ENCODE measurements around the gene KCNK6. TPM values are rescaled to one million over a fixed set of nuclear protein-coding genes. Genes with fewer than 3 reads are reported as not detected.

The KCNK6 gene
- polyA plus RNA-seq, 1 donor (not counting 4 experiments of a cell fraction or from before 2014, with no cell fraction given): 23.9 TPM

DNA sequence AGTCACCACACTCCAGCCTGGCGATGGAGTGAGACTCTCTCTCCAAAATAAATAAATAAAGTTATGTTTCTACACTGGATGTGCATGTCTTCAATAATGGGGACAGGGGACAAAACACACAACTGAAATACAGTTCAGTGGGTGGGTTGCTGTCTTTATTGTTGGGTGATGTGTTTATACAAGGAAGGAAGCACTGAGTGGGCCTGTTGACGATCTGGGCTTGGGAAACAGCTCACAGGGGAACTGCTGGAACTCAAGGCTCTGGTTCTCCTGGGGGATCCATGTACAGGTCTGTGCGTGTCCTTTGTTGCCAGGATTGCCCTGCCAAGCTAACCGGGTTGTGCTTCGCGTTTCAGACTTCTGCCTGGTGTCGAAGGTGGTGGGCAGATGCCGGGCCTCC is 36.4 kb upstream of the KCNK6 start:
- H4K20me1 ChIP-seq (ENCODE audit: control insufficient read depth, extremely low read depth, insufficient read depth, low read length): peaks cover 35% of the 10 kb centered on the region

DNA sequence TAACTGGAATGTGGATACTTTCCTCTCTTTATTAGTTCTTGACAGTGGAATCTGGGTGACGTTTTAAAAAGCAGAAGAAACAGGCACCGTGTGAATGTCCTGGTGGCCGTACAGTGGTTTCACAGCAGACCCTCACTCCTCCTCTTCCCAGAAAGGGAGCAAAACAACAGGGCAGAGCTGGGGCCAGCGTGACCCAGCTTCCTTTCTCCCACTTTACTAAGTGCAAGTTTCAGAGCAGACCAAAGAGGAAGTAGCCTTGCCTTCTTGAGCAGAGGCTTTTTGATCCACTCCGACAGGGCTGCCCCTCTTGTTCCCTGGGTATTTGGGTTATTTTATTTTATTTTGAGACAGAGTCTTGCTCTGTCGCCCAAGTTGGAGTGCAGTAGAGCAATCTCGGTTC is 35.2 kb upstream of the KCNK6 start:
- Histone ChIP-seq H2AFZ (ENCODE audit: control insufficient read depth, low read length) (no peak overlapping the region), H3K9ac (ENCODE audit: control insufficient read depth, extremely low read depth, insufficient read depth, low read length) (no peak overlapping the region), H4K20me1 (ENCODE audit: control insufficient read depth, extremely low read depth, insufficient read depth, low read length) (peaks cover 34% of the 10 kb centered on the region), H3K27ac (ENCODE audit: control insufficient read depth, insufficient read depth, low read length) (no peak overlapping the region), H3K36me3 (ENCODE audit: control insufficient read depth in 2 of 2, extremely low read depth in 1 of 2, insufficient read depth in 2 of 2, low read length in 2 of 2) (peaks cover 36 to 71% of the 10 kb centered on the region in 2 experiments), H3K79me2 (ENCODE audit: control insufficient read depth, insufficient read depth, low read length) (peaks cover 80% of the 10 kb centered on the region), H3K4me2 (ENCODE audit: control insufficient read depth, extremely low read depth, insufficient read depth, low read depth, low read length) (no peak overlapping the region), H3K27me3 (ENCODE audit: control insufficient read depth, extremely low read depth, insufficient read depth, low read length) (no peaks in the 10 kb centered on the region), H3K9me1 (ENCODE audit: control insufficient read depth, extremely low read depth, insufficient read depth, low read length) (peaks cover 8% of the 10 kb centered on the region), H3K4me3 (ENCODE audit: control insufficient read depth in 2 of 3, extremely low read depth in 1 of 3, insufficient read depth in 2 of 3, low read depth in 1 of 3, low read length in 3 of 3) (no peak overlapping the region), H3K9me3 (ENCODE audit: control insufficient read depth, low read depth, low read length) (no peaks in the 10 kb centered on the region), H3K4me1 (ENCODE audit: control insufficient read depth, extremely low read depth, insufficient read depth, low read length) (peaks cover 19% of the 10 kb centered on the region)
- DNase-seq (ENCODE audit: low read depth, low spot score): no peak
- FAIRE-seq: no peak
- TF ChIP-seq, protein P1, sequence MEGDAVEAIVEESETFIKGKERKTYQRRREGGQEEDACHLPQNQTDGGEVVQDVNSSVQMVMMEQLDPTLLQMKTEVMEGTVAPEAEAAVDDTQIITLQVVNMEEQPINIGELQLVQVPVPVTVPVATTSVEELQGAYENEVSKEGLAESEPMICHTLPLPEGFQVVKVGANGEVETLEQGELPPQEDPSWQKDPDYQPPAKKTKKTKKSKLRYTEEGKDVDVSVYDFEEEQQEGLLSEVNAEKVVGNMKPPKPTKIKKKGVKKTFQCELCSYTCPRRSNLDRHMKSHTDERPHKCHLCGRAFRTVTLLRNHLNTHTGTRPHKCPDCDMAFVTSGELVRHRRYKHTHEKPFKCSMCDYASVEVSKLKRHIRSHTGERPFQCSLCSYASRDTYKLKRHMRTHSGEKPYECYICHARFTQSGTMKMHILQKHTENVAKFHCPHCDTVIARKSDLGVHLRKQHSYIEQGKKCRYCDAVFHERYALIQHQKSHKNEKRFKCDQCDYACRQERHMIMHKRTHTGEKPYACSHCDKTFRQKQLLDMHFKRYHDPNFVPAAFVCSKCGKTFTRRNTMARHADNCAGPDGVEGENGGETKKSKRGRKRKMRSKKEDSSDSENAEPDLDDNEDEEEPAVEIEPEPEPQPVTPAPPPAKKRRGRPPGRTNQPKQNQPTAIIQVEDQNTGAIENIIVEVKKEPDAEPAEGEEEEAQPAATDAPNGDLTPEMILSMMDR (optimal IDR thresholded peaks at IDR 0.05 in 1 of 3, IDR thresholded peaks at IDR 0.05 in 1 of 3, conservative IDR thresholded peaks at IDR 0.05 in 1 of 3; ENCODE audit: extremely low read depth in 1 of 3, insufficient read depth in 2 of 3, low read length in 3 of 3): no peak
- no peak for TF ChIP-seq EZH2 (IDR thresholded peaks at IDR 0.05; ENCODE audit: low read length)
- dilution Hi-C loops (cut with MboI; ENCODE audit: extremely low pct_ligation_motif_present, low sequenced_read_pairs): no loop called here

More for the DNA sequence above, 36.4 kb upstream of the KCNK6 start:
- Histone ChIP-seq H3K4me2 (ENCODE audit: control insufficient read depth, extremely low read depth, insufficient read depth, low read depth, low read length) (no peak overlapping the region), H3K4me1 (ENCODE audit: control insufficient read depth, extremely low read depth, insufficient read depth, low read length) (peaks cover 18% of the 10 kb centered on the region), H3K9ac (ENCODE audit: control insufficient read depth, extremely low read depth, insufficient read depth, low read length) (no peak overlapping the region), H3K79me2 (ENCODE audit: control insufficient read depth, insufficient read depth, low read length) (peaks cover 85% of the 10 kb centered on the region), H3K36me3 (ENCODE audit: control insufficient read depth in 2 of 2, extremely low read depth in 1 of 2, insufficient read depth in 2 of 2, low read length in 2 of 2) (peaks cover 33 to 64% of the 10 kb centered on the region in 2 experiments), H3K27ac (ENCODE audit: control insufficient read depth, insufficient read depth, low read length) (no peak overlapping the region), H3K9me3 (ENCODE audit: control insufficient read depth, low read depth, low read length) (no peaks in the 10 kb centered on the region), H3K27me3 (ENCODE audit: control insufficient read depth, extremely low read depth, insufficient read depth, low read length) (no peaks in the 10 kb centered on the region), H3K4me3 (ENCODE audit: control insufficient read depth in 2 of 3, extremely low read depth in 1 of 3, insufficient read depth in 2 of 3, low read depth in 1 of 3, low read length in 3 of 3) (no peak overlapping the region), H3K9me1 (ENCODE audit: control insufficient read depth, extremely low read depth, insufficient read depth, low read length) (peaks cover 8% of the 10 kb centered on the region), H2AFZ (ENCODE audit: control insufficient read depth, low read length) (no peak overlapping the region)
- dilution Hi-C loops (cut with MboI; ENCODE audit: extremely low pct_ligation_motif_present, low sequenced_read_pairs): no loop called here
- DNase-seq (ENCODE audit: low read depth, low spot score) (no peak), FAIRE-seq (no peak)
- TF ChIP-seq, protein P1 (optimal IDR thresholded peaks at IDR 0.05 in 1 of 3, IDR thresholded peaks at IDR 0.05 in 1 of 3, conservative IDR thresholded peaks at IDR 0.05 in 1 of 3; ENCODE audit: extremely low read depth in 1 of 3, insufficient read depth in 2 of 3, low read length in 3 of 3): no peak
- no peak for TF ChIP-seq EZH2 (IDR thresholded peaks at IDR 0.05; ENCODE audit: low read length)
